SIG-M5 treated with dmso at 0.1 percent for 504 hours (cell line): ENCODE measurements around the gene RAB43.

Experiments
- DNase-seq: peaks from one replicate; lab custom pipeline; 2025; ENCODE audit not compliant: unreplicated experiment; lab: John Stamatoyannopoulos, UW

Gene RAB43

GRCh38 chr3:129039271-129040038, 82.1 kb downstream of the RAB43 start:
- no peak for DNase-seq

GRCh38 chr3:129038121-129038855, 83.3 kb downstream of the RAB43 start:
- no peak for DNase-seq
